OCI-LY1 (cell line): Measurements from ENCODE around the gene CACNA2D3.

Source experiments
- H2AFZ ChIP-seq: fragments of 200-600 bp; sonication (generic), shearing (Covaris generic); 2 replicates; pipeline ENCODE4 v1.6.0; 2014; ENCODE audit warnings: antibody characterized with exemption, mild to moderate bottlenecking, low read length
- H3F3A ChIP-seq: fragments of 200-600 bp; sonication (generic), shearing (Covaris generic); 2 replicates; pipeline ENCODE4 v1.6.0; 2014; ENCODE audit warnings: mild to moderate bottlenecking, antibody characterized with exemption, low read length, moderate library complexity; ENCODE audit not compliant: insufficient read depth
- H3K27ac ChIP-seq: fragments of 200-600 bp; sonication (generic); 2 replicates; pipeline ENCODE4 v1.5.1; 2014; ENCODE audit warnings: low read length, mixed run types, mild to moderate bottlenecking, low read depth; ENCODE audit not compliant: poor library complexity, severe bottlenecking
- H3K27me3 ChIP-seq: fragments of 200-600 bp; sonication (generic); 2 replicates; pipeline ENCODE4 v1.6.0; 2014; ENCODE audit warnings: antibody characterized with exemption, mild to moderate bottlenecking, low read length, moderate library complexity; ENCODE audit not compliant: insufficient read depth
- H3K36me3 ChIP-seq: fragments of 200-600 bp; sonication (generic); 2 replicates; pipeline ENCODE4 v1.6.1; 2014; ENCODE audit warnings: mild to moderate bottlenecking, antibody characterized with exemption, low read length, moderate library complexity, mixed read lengths; ENCODE audit not compliant: insufficient read depth
- H3K4me1 ChIP-seq: fragments of 200-600 bp; sonication (generic); 2 replicates; pipeline ENCODE4 v1.5.1; 2014; ENCODE audit warnings: mild to moderate bottlenecking, low read length, moderate library complexity; ENCODE audit not compliant: insufficient read depth, severe bottlenecking
- H3K4me2 ChIP-seq: fragments of 200-600 bp; sonication (generic), shearing (Covaris generic); 2 replicates; pipeline ENCODE4 v1.6.1; 2014; ENCODE audit warnings: low read length
- H3K4me3 ChIP-seq: fragments of 200-600 bp; sonication (generic); 2 replicates; pipeline ENCODE4 v1.5.1; 2014; ENCODE audit warnings: low read length, low read depth, mild to moderate bottlenecking, mixed read lengths; ENCODE audit not compliant: poor library complexity, severe bottlenecking
- H3K79me2 ChIP-seq: fragments of 200-600 bp; shearing (Covaris generic); 2 replicates; pipeline ENCODE4 v1.6.1; 2016; ENCODE audit warnings: mixed run types, low read length, mixed read lengths; ENCODE audit not compliant: insufficient read depth
- H3K9ac ChIP-seq: fragments of 200-600 bp; sonication (generic), shearing (Covaris generic); 2 replicates; pipeline ENCODE4 v1.6.1; 2014; ENCODE audit warnings: mild to moderate bottlenecking, low read length, mixed read lengths
- H3K9me2 ChIP-seq: fragments of 200-600 bp; sonication (generic), shearing (Covaris generic); 2 replicates; pipeline ENCODE4 v1.6.1; 2014; ENCODE audit warnings: low read depth, mild to moderate bottlenecking, low read length, mixed read lengths
- H3K9me3 ChIP-seq: fragments of 200-600 bp; shearing (Covaris generic); 2 replicates; pipeline ENCODE4 v1.6.1; 2014; ENCODE audit warnings: low read length, mixed read lengths
- H4K20me1 ChIP-seq: fragments of 200-600 bp; sonication (generic), shearing (Covaris generic); 2 replicates; pipeline ENCODE4 v1.6.0; 2016; ENCODE audit warnings: mild to moderate bottlenecking, low read length; ENCODE audit not compliant: insufficient read depth
- CTCF ChIP-seq: fragments of 200-600 bp; sonication (generic), shearing (Covaris generic); IDR thresholded peaks from 2 replicates; pipeline ENCODE4 v1.5.1; 2017; ENCODE audit warnings: mild to moderate bottlenecking, antibody characterized with exemption, low read length, moderate library complexity, mixed read lengths
- EZH2 ChIP-seq: fragments of 200-600 bp; sonication (generic), shearing (Covaris generic); IDR thresholded peaks from 2 replicates; pipeline ENCODE4 v1.8.0; 2017; ENCODE audit warnings: borderline replicate concordance, mixed run types, mild to moderate bottlenecking, antibody characterized with exemption, low read length, moderate library complexity, mixed read lengths

CACNA2D3 gene

GRCh38 chr3:54531741-54532140 is 409.4 kb downstream of the CACNA2D3 start:
- TF ChIP-seq CTCF (no peak), EZH2 (no peak)
- no peaks in the 10 kb centered on the region for H3K27me3 ChIP-seq

GRCh38 chr3:54533856-54534255 is 411.5 kb downstream of the CACNA2D3 start:
- H2AFZ ChIP-seq = no peak overlapping the region
- TF ChIP-seq EZH2 = no peak
- no peak for TF ChIP-seq CTCF

More at GRCh38 chr3:54531741-54532140, 409.4 kb downstream of the CACNA2D3 start:
- H3K4me3 ChIP-seq = no peak overlapping the region
- no peak overlapping the region for H3K9ac ChIP-seq
- no peaks in the 10 kb centered on the region for H4K20me1 ChIP-seq
- H3K9me2 ChIP-seq = no peaks in the 10 kb centered on the region
- H3F3A ChIP-seq = no peaks in the 10 kb centered on the region
- H3K4me2 ChIP-seq = no peak overlapping the region
- H3K9me3 ChIP-seq = no peaks in the 10 kb centered on the region
- no peaks in the 10 kb centered on the region for H3K4me1 ChIP-seq
- no peak overlapping the region for H2AFZ ChIP-seq
- H3K36me3 ChIP-seq = no peaks in the 10 kb centered on the region
- no peak overlapping the region for H3K27ac ChIP-seq
- no peaks in the 10 kb centered on the region for H3K79me2 ChIP-seq

GRCh38 chr3:54535619-54536018 is 413.3 kb downstream of the CACNA2D3 start:
- H3K27me3 ChIP-seq = no peaks in the 10 kb centered on the region
- no peak overlapping the region for H3K4me3 ChIP-seq
- no peak overlapping the region for H3K27ac ChIP-seq
- H3F3A ChIP-seq = no peaks in the 10 kb centered on the region
- no peak overlapping the region for H3K4me2 ChIP-seq
- TF ChIP-seq EZH2 (no peak), CTCF (no peak)
- H3K9me2 ChIP-seq = no peaks in the 10 kb centered on the region
- H3K36me3 ChIP-seq = no peaks in the 10 kb centered on the region
- no peak overlapping the region for H3K9ac ChIP-seq
- no peak overlapping the region for H2AFZ ChIP-seq
- H3K9me3 ChIP-seq = no peaks in the 10 kb centered on the region
- no peaks in the 10 kb centered on the region for H3K79me2 ChIP-seq
- no peaks in the 10 kb centered on the region for H4K20me1 ChIP-seq
- no peaks in the 10 kb centered on the region for H3K4me1 ChIP-seq

More at GRCh38 chr3:54533856-54534255, 411.5 kb downstream of the CACNA2D3 start:
- H3F3A ChIP-seq = no peaks in the 10 kb centered on the region
- H3K36me3 ChIP-seq = no peaks in the 10 kb centered on the region
- no peaks in the 10 kb centered on the region for H3K4me1 ChIP-seq
- no peak overlapping the region for H3K27ac ChIP-seq
- no peaks in the 10 kb centered on the region for H3K9me3 ChIP-seq
- H3K4me2 ChIP-seq = no peak overlapping the region
- H3K4me3 ChIP-seq = no peak overlapping the region
- no peaks in the 10 kb centered on the region for H4K20me1 ChIP-seq
- H3K27me3 ChIP-seq = no peaks in the 10 kb centered on the region
- no peak overlapping the region for H3K9ac ChIP-seq
- no peaks in the 10 kb centered on the region for H3K9me2 ChIP-seq
- H3K79me2 ChIP-seq = no peaks in the 10 kb centered on the region
